ENCODE data around the gene TMEM150C. TPM values are rescaled to one million over a fixed set of nuclear protein-coding genes. Genes with fewer than 3 reads are reported as not detected.

Gene TMEM150C
- total RNA-seq, 1 experiment from 2014 or later: 1.9 TPM

DNA sequence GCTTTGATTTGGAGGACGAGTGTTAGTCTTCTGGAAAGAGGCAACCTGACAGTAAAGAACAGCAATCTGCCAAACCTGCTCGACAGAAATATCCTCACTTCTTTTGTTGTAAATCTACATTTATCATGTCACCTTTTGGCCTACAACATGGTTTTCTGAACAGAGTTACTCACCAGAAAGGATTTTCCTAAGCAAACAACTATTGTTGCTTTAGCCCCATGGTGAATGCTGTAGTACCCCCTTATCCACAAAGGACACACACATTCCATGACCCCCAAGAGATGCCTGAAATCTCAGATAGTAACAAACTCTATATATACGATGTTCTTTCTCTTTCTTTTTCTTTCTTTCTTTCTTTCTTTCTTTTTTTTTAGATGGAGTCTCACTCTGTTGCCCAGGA lies 42.7 kb downstream of the TMEM150C start:
- DNase-seq (ENCODE audit: low read depth): peak; percentile 25

DNA sequence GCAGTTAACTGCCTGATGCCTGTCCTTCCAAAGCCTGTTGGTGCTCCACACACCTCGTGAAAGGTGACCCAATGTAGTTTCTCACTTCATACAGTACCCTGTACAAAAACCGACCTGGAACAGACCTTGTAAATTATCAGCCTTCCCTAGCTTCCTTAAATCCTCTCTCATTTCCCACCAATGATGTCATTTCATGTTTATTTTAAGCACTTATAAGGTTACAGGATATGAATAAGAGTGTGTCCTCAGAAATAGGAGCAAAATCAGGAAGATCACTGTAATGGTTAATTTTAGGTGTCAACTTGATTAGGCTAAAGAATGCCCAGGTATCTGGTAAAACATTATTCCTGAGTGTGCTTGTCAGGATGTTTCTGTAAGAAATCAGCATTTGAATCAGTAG lies 44.7 kb downstream of the TMEM150C start:
- DNase-seq (ENCODE audit: low read depth): peak; percentile 51

GRCh38 chr4:82515705-82516104 lies 46.1 kb downstream of the TMEM150C start:
- peak; percentile 80 for DNase-seq (ENCODE audit: low read depth)

DNA sequence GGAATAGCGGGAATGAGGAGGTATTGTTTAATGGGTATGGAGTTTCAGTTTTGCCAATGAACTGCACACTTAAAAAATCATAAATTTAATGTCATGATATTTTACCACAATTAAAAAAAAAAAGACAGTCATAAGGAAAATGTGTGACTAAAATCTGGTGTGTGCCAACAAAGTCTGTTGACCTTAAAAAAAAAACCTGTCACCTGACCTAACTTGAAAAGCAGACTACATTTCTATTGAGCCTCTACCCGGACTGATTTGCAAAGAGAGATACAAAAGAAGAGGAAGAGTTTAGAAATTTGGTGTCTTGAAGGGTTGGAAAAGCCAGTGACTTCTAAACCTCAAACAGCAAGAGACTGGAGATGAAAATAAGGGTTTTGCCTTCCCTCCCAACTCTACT lies 48.4 kb downstream of the TMEM150C start:
- no peak for DNase-seq (ENCODE audit: low read depth)

GRCh38 chr4:82510216-82510615 lies 51.6 kb downstream of the TMEM150C start:
- no peak for DNase-seq (ENCODE audit: low read depth)

DNA sequence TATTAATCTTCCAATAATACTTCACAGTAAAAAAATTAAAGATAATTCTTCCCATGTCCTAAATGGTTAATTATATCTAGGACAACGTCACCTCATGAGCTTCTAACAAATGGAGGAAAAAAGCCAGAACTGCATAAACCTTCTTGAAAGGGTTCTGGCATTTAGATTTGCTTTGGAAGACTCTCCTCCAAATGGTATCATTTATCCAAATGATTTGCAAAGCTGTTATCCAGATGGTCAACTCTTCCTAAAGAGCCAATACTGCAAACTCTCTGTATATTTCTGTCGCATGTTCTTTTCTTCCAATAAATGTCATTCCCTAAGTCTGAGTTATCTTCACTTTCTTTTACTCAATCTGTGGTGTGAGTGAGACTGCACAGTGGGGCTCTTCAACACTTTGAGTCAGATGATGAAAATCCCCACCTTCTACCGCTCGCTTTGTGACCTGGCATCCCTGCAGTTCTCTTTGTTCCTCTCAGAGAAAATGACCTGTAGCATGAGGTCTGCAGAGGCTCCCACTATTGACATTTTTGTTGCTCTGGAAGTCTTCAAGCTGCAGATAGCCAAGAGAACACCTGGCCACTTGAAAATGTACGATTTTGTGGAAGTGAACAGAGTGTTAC lies 52.9 kb downstream of the TMEM150C start:
- DNase-seq (ENCODE audit: low read depth): no peak

DNA sequence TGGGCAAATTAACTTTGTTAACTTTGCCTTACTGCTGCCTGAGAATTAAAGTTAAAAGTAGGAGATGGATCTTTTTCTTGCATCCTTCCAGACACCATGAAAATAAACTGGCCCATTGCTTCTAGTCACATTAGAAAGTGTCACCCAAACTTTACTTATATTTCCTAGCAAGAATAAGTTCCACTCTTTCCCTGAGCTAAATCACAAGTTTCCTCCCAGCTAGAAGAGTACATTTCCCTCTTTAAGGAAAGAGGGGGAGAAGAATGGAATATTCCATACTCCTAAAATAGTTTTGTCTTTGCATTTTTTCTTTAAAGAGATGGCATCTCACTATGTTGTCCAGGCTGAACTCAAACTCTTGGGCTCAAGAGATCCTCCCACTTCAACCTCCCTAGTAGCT lies 53.8 kb downstream of the TMEM150C start:
- no peak for DNase-seq (ENCODE audit: low read depth)

GRCh38 chr4:82501154-82501442 lies 60.7 kb downstream of the TMEM150C start:
- DNase-seq (ENCODE audit: low read depth): no peak

- no peak for DNase-seq (ENCODE audit: low read depth)
Observed at GRCh38 chr4:82500435-82501153, 61.2 kb downstream of the TMEM150C start.

GRCh38 chr4:82499738-82500434 lies 61.9 kb downstream of the TMEM150C start:
- DNase-seq (ENCODE audit: low read depth): no peak

- no peak for DNase-seq (ENCODE audit: low read depth)
Observed at GRCh38 chr4:82496349-82496748, 65.4 kb downstream of the TMEM150C start.

GRCh38 chr4:82495666-82496065 lies 66.1 kb downstream of the TMEM150C start:
- no peak for DNase-seq (ENCODE audit: low read depth)

DNA sequence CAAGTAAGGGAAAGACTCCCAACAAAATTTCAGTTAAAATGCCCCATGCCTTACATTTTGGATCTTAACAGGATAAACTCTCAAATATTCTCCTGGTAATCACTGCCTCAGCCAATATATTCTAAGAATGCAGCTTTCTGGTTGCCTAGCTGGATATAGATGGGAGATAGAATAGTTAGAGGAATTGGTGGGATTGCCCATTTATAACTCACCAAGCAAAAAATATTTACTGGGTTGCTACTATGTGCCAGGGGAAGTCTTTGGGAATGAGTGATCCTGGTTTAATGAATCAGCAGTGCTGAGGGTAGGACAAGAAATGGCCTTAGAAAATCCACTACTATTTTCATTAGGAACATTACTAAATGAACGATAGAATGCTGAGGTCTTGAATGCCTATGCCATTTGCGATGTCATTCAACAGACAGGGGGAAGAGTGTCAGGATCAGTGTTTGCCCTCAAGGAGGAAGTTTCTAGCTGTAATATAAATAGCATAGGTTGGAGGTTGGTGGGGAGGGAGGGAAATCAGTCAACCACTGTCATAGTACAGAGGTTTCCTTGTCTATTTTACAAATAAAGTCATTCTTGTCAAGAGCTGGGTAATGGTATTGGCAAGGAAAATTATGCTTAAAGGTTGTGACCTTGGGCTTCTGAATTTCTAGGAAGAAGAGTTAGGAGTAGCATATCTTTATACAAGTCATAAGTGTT lies 67.9 kb downstream of the TMEM150C start:
- DNase-seq (ENCODE audit: low read depth): peak; percentile 20

- DNase-seq (ENCODE audit: low read depth): no peak
Observed at GRCh38 chr4:82491251-82491960, 70.4 kb downstream of the TMEM150C start.

- no peak for DNase-seq (ENCODE audit: low read depth)
Observed at GRCh38 chr4:82489987-82490386, 71.8 kb downstream of the TMEM150C start.

DNA sequence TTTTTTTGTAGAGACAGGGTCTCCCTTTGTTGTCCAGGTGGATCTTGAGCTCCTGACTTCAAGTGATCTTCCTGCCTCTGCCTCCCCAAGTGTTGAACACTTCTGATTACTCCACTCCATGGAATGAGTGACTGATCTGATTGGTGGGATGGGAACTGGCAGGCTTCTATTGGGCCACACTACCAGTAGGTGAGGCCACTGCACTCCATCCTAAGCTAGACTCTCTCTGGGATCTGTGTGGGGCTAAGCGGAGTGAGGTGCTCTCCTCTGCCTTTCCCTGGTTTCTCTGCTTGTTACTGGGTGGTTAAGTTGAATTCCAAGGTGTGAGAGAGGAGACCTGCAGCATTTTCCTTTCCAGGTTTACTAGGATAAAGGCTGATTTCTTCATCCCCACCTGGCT lies 72.7 kb downstream of the TMEM150C start:
- no peak for DNase-seq (ENCODE audit: low read depth)

- DNase-seq (ENCODE audit: low read depth): no peak
Observed at GRCh38 chr4:82484996-82485783, 76.6 kb downstream of the TMEM150C start.

GRCh38 chr4:82482387-82482786 lies 79.4 kb downstream of the TMEM150C start:
- DNase-seq (ENCODE audit: low read depth): no peak

DNA sequence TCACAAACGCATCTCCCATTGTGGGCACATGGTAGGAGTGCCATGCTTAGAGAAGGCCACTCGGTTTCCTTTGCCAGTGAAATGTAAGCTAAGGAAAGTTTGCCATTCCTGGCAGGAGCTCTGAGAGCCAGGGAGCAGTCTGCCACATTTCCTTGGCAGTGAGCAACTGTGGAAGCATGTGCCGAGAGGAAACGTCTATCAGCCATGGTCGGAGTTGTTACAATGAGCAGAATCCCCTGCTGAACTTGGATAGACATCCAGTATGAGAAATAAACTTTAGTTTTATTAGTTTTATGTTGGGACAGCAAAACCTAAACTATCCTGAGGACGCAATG lies 80.3 kb downstream of the TMEM150C start:
- no peak for DNase-seq (ENCODE audit: low read depth)

DNA sequence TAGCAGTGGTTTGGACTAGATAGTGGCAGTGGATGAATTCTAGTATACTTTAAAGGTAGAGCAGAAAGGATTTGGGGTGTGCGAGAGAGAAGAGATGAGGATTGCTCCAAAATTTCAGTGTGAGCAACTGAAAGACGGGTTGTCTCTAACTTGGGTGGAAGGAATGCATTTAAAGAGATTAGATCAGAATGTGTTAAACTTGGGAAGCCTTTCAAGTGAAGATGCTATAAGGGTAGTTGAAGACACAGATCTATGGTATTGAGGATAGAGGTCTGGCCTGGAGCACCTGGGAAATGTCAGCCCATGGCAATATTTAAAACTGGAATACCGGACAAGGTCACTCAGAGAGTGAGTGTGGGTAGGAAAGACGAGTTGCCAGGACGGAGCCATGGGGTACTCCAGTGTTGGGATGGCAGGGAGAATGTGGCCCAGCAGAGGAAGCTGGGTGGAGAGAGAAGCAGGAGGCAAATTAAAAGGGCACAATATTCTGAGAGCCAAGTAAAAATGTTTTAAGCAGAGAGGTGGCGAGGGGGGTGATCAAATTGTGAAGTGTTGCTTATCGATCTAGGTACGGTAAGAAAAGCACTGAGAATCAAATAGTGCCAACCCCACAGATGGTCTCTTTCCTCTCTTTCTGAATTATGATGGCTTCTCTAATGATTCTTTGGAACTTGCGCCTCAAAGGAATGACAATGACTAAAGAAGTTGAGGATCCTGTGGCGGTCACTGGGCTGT lies 80.8 kb downstream of the TMEM150C start:
- DNase-seq (ENCODE audit: low read depth): no peak

Data from HT1080 (cell line).